WERI-Rb-1 (cell line): ENCODE measurements around the gene PRR7.

Experiments
- DNase-seq: peaks from one replicate; pipeline ENCODE4 v3.0.0-alpha.2; 2020
- H3K27ac ChIP-seq: fragments of 250-450 bp; sonication (Bioruptor Pico); 2 replicates; pipeline ENCODE4 v1.5.1; 2020; ENCODE audit warnings: mild to moderate bottlenecking, moderate library complexity
- H3K27me3 ChIP-seq: fragments of 250-450 bp; sonication (Bioruptor Pico); 2 replicates; pipeline ENCODE4 v1.5.1; 2021; ENCODE audit warnings: mild to moderate bottlenecking, low read depth, moderate library complexity; ENCODE audit not compliant: insufficient read depth, severe bottlenecking
- H3K36me3 ChIP-seq: fragments of 250-450 bp; sonication (Bioruptor Pico); 2 replicates; pipeline ENCODE4 v1.5.1; 2020; ENCODE audit warnings: mild to moderate bottlenecking, moderate library complexity
- H3K4me3 ChIP-seq: 2 replicates; pipeline ENCODE4 v1.5.1; 2011; ENCODE audit warnings: low read depth, mild to moderate bottlenecking, control low read depth, low read length
- H3K9me3 ChIP-seq: fragments of 250-450 bp; sonication (Bioruptor Pico); 2 replicates; pipeline ENCODE4 v1.5.1; 2021; ENCODE audit warnings: mild to moderate bottlenecking, moderate library complexity; ENCODE audit not compliant: severe bottlenecking
- CTCF ChIP-seq: IDR thresholded peaks from 2 replicates; pipeline ENCODE4 v1.5.1; 2011; ENCODE audit warnings: low read depth, mild to moderate bottlenecking, control low read depth, inconsistent platforms, low read length

PRR7 gene

GRCh38 chr5:177446200-177447065 is at the start of gene PRR7:
Gene PRR7 (plus strand): TSS chr5:177446814. CDS start chr5:177455068, 8,254 bp downstream.
- Histone ChIP-seq H3K4me3 (peak within 1 kb of the TSS; percentile 37), H3K9me3 (no peaks in the 10 kb centered on the region)

GRCh38 chr5:177397875-177398390 is 48.7 kb upstream of the PRR7 start:
- Histone ChIP-seq H3K9me3 (no peaks in the 10 kb centered on the region), H3K27me3 (no peaks in the 10 kb centered on the region), H3K4me3 (no peak overlapping the region), H3K36me3 (no peaks in the 10 kb centered on the region), H3K27ac (no peak overlapping the region)
- no peak for TF ChIP-seq CTCF
- DNase-seq = no peak

More at GRCh38 chr5:177446200-177447065, at the start of gene PRR7:
- DNase-seq = peak; percentile 56
- no peaks in the 10 kb centered on the region for H3K27me3 ChIP-seq
- no peak for TF ChIP-seq CTCF
- peak within 1 kb of the TSS; percentile 28; the same call in 1 of the 2 replicates for H3K27ac ChIP-seq
- no peaks in the 10 kb centered on the region for H3K36me3 ChIP-seq

GRCh38 chr5:177399997-177400868 is 46.4 kb upstream of the PRR7 start, which contains the start of gene PFN3:
Gene PFN3 (minus strand): TSS chr5:177400661. CDS start chr5:177400576, 85 bp downstream.
- H3K4me3 ChIP-seq = no peak within 1 kb of the TSS
- H3K27me3 ChIP-seq = no peaks in the 10 kb centered on the region
- H3K27ac ChIP-seq = no peak within 1 kb of the TSS
- DNase-seq = no peak
- no peaks in the 10 kb centered on the region for H3K36me3 ChIP-seq
- TF ChIP-seq CTCF = no peak
- H3K9me3 ChIP-seq = no peaks in the 10 kb centered on the region

GRCh38 chr5:177402271-177403043 is 44.2 kb upstream of the PRR7 start:
- TF ChIP-seq CTCF = peak; percentile 71
- Histone ChIP-seq H3K9me3 (no peaks in the 10 kb centered on the region), H3K27ac (peak overlapping the region; percentile 68), H3K27me3 (no peaks in the 10 kb centered on the region), H3K4me3 (peak overlapping the region; percentile 51), H3K36me3 (no peaks in the 10 kb centered on the region)
- DNase-seq = peak; percentile 83

GRCh38 chr5:177403102-177403791 is 43.4 kb upstream of the PRR7 start:
- no peaks in the 10 kb centered on the region for H3K27me3 ChIP-seq
- peak overlapping the region; percentile 51 for H3K4me3 ChIP-seq
- no peak for TF ChIP-seq CTCF

More at GRCh38 chr5:177403102-177403791, 43.4 kb upstream of the PRR7 start:
- no peaks in the 10 kb centered on the region for H3K9me3 ChIP-seq
- H3K27ac ChIP-seq = peak overlapping the region; percentile 68
- peak; percentile 33 for DNase-seq
- H3K36me3 ChIP-seq = no peaks in the 10 kb centered on the region
